Measurements from ENCODE around the gene TNRC18. TPM values are rescaled to one million over a fixed set of nuclear protein-coding genes. Genes with fewer than 3 reads are reported as not detected.
A peak's percentile ranks its signal among the peaks of the same experiment; 100 is the strongest.
"Not testable (repeated sequence)": the region's sequence is repeated elsewhere in the genome, so short reads cannot be mapped to it uniquely, and the experiment has no call there.

TNRC18 gene
- total RNA-seq, 1 experiment from 2014 or later = 91.7 TPM

DNA sequence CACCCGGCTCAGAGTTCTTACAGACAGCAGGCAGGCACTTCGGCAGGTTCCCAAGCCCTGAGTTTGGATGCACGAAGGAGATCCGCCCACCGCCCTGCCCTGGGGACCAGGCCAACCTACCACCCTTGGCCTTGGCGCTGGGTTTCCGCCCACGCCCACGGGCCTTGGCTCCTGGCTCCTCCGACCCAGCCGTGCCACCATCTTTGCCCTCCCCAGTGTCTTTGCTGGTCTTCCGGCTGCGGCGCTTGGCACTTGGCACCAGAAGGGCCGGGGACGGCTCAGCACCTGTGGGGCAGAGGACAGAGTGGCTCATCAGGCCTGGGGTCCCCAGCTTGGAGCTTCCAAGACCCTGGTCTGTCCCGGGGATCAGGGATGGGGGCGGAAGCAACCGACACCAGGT, 108.8 kb downstream of the TNRC18 start:
- Histone ChIP-seq H3K27ac (ENCODE audit: low read depth, low read length, poor library complexity, severe bottlenecking) (no peak overlapping the region), H3K4me1 (ENCODE audit: insufficient read depth, low read length, poor library complexity, severe bottlenecking) (no peaks in the 10 kb centered on the region), H3K27me3 (replicated peaks; ENCODE audit: insufficient read depth, low read depth, low read length, poor library complexity) (no peaks in the 10 kb centered on the region), H3K36me3 (ENCODE audit: insufficient read depth, low read length, poor library complexity, severe bottlenecking) (peaks cover 43% of the 10 kb centered on the region), H3K4me3 (ENCODE audit: low read depth, low read length, poor library complexity, severe bottlenecking) (no peak overlapping the region), H3K9me3 (ENCODE audit: low read depth, low read length, poor library complexity, severe bottlenecking) (peaks cover 8% of the 10 kb centered on the region)
- intact Hi-C loops (cut with micrococcal nuclease; ENCODE audit: unreplicated experiment) = no loop called here
- no peak for TF ChIP-seq CTCF (conservative IDR thresholded peaks at IDR 0.05; ENCODE audit: low read depth, low read length)
- BruUV-seq (replicated peaks) = no TSS peak
- no peak for DNase-seq (ENCODE audit: low spot score)
- CTCF ChIA-PET = no interaction called here
- POLR2A ChIA-PET (ENCODE audit: low non-redundant PET) = no interaction called here

DNA sequence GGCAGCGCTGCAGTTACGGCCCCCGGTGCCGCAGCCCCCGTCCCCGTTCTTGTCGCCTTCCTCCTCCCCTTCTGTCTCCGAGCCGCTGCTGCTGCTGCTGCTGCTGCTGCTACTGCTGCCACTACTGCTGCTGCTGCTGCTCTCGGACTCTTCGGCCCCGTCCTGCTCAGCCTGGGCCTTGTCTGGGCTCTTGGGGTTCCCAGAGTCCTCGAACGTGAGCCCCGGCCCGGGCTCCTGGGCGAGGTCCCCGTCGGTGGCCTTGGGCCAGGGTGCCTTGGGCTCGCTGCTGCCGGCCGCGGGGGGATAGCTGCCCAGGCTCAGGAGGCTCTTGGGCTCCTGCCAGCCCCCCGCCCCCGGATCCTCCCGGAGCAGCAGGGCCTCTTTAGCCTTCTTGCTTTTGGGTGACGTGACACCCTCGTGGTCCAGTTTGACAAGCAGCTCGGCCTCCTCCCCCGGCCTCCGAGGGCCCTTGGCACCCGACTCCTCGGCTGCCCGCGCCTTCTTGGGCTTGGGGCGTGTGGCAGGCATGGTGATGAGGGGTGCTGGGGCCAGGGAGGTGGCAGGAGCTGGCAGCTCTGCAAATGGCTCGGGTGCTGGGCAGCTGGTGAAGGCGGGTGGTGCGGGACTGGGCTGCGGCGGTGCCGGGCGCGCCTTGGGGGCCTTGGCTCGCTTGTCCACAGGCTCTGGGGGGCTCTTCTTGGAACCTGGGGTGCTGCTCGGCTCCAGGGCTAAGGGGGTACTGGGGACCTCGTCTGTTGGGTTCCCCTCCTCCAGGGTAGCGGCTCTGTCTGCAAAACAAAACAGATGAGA, 110.4 kb downstream of the TNRC18 start:
- H3K4me3 ChIP-seq (ENCODE audit: low read depth, low read length, poor library complexity, severe bottlenecking); H3K27me3 ChIP-seq (replicated peaks; ENCODE audit: insufficient read depth, low read depth, low read length, poor library complexity); DNase-seq (ENCODE audit: low spot score); intact Hi-C loops (cut with micrococcal nuclease; ENCODE audit: unreplicated experiment); H3K27ac ChIP-seq (ENCODE audit: low read depth, low read length, poor library complexity, severe bottlenecking); POLR2A ChIA-PET (ENCODE audit: low non-redundant PET); H3K4me1 ChIP-seq (ENCODE audit: insufficient read depth, low read length, poor library complexity, severe bottlenecking); CTCF ChIA-PET; H3K9me3 ChIP-seq (ENCODE audit: low read depth, low read length, poor library complexity, severe bottlenecking): not testable (repeated sequence)
- H3K36me3 ChIP-seq (ENCODE audit: insufficient read depth, low read length, poor library complexity, severe bottlenecking) = peaks cover 30% of the 10 kb centered on the region
- BruUV-seq (replicated peaks) = TSS peak; percentile 67

GRCh38 chr7:5312276-5313070, 111.2 kb downstream of the TNRC18 start:
- POLR2A ChIA-PET (ENCODE audit: low non-redundant PET) = not testable (repeated sequence)

GRCh38 chr7:5310822-5311405, 112.7 kb downstream of the TNRC18 start:
- Histone ChIP-seq H3K9me3 (ENCODE audit: low read depth, low read length, poor library complexity, severe bottlenecking) (no peaks in the 10 kb centered on the region), H3K27me3 (replicated peaks; ENCODE audit: insufficient read depth, low read depth, low read length, poor library complexity) (no peaks in the 10 kb centered on the region), H3K4me3 (ENCODE audit: low read depth, low read length, poor library complexity, severe bottlenecking) (no peak overlapping the region), H3K4me1 (ENCODE audit: insufficient read depth, low read length, poor library complexity, severe bottlenecking) (no peaks in the 10 kb centered on the region), H3K27ac (ENCODE audit: low read depth, low read length, poor library complexity, severe bottlenecking) (no peak overlapping the region), H3K36me3 (ENCODE audit: insufficient read depth, low read length, poor library complexity, severe bottlenecking) (peaks cover 34% of the 10 kb centered on the region)
- ChIA-PET POLR2A (ENCODE audit: low non-redundant PET) (no interaction called here), CTCF (no interaction called here)
- BruUV-seq (replicated peaks) = no TSS peak
- no peak for DNase-seq (ENCODE audit: low spot score)
- TF ChIP-seq EZH2 (IDR thresholded peaks at IDR 0.05; ENCODE audit: borderline replicate concordance, low read depth, low read length, poor library complexity, severe bottlenecking) (no peak), CTCF (conservative IDR thresholded peaks at IDR 0.05; ENCODE audit: low read depth, low read length) (no peak)
- intact Hi-C loops (cut with micrococcal nuclease; ENCODE audit: unreplicated experiment) = no loop called here

More at GRCh38 chr7:5312276-5313070, 111.2 kb downstream of the TNRC18 start:
- H3K27me3 ChIP-seq (replicated peaks; ENCODE audit: insufficient read depth, low read depth, low read length, poor library complexity); intact Hi-C loops (cut with micrococcal nuclease; ENCODE audit: unreplicated experiment); BruUV-seq (replicated peaks); H3K4me3 ChIP-seq (ENCODE audit: low read depth, low read length, poor library complexity, severe bottlenecking); H3K9me3 ChIP-seq (ENCODE audit: low read depth, low read length, poor library complexity, severe bottlenecking); DNase-seq (ENCODE audit: low spot score); H3K27ac ChIP-seq (ENCODE audit: low read depth, low read length, poor library complexity, severe bottlenecking); CTCF ChIA-PET; H3K4me1 ChIP-seq (ENCODE audit: insufficient read depth, low read length, poor library complexity, severe bottlenecking): not testable (repeated sequence)
- peaks cover 34% of the 10 kb centered on the region for H3K36me3 ChIP-seq (ENCODE audit: insufficient read depth, low read length, poor library complexity, severe bottlenecking)
